HCT116 (cell line): ENCODE data around the gene MRE11.

Source experiments
- CTCF ChIP-seq, 3 experiments: fragments of 200-600 bp in 1 of 3; sonication (generic) in 1 of 3; IDR thresholded peaks in 2 of 3; conservative IDR thresholded peaks in 1 of 3; 2 replicates each; pipeline ENCODE4 v1.5.1; 2012 to 2017; ENCODE audit warnings: low read depth in 2 of 3, low read length in 2 of 3, antibody characterized with exemption in 1 of 3, borderline replicate concordance in 1 of 3, control low read depth in 1 of 3, mild to moderate bottlenecking in 1 of 3, mixed read lengths in 1 of 3, mixed run types in 1 of 3, moderate library complexity in 1 of 3; ENCODE audit not compliant: insufficient read depth in 1 of 3
- EZH2 ChIP-seq: fragments of 200-600 bp; sonication (generic); IDR thresholded peaks from 2 replicates; pipeline ENCODE4 v1.6.1; 2017; ENCODE audit warnings: antibody characterized with exemption, mixed run types
- JUND ChIP-seq: IDR thresholded peaks from 2 replicates; pipeline ENCODE4 v1.6.1; 2012
- MAX ChIP-seq: IDR thresholded peaks from 2 replicates; pipeline ENCODE4 v1.6.1; 2012
- POLR2AphosphoS5 ChIP-seq: IDR thresholded peaks from 2 replicates; pipeline ENCODE4 v1.6.1; 2011; ENCODE audit warnings: mild to moderate bottlenecking, low read depth, low read length, moderate library complexity
- SRF ChIP-seq: IDR thresholded peaks from 2 replicates; pipeline ENCODE4 v1.6.1; 2012; ENCODE audit warnings: low read depth
- ZFX ChIP-seq: fragments of 450-650 bp; IDR thresholded peaks from 2 replicates; pipeline ENCODE4 v1.6.1; 2017

GRCh38 chr11:94405062-94405833 lies 88.4 kb downstream of the MRE11 start:
- TF ChIP-seq POLR2AphosphoS5 (no peak), JUND (no peak), CTCF (IDR thresholded peaks at IDR 0.05 in 2 of 3, conservative IDR thresholded peaks at IDR 0.05 in 1 of 3; ENCODE audit: borderline replicate concordance in 1 of 3, insufficient read depth in 1 of 3, low read depth in 2 of 3, low read length in 2 of 3) (no peak), ZFX (no peak), EZH2 (no peak), MAX (no peak), SRF (no peak)
